Measurements from ENCODE around the gene CCDC190.
"Not testable (repeated sequence)": the region's sequence is repeated elsewhere in the genome, so short reads cannot be mapped to it uniquely, and the experiment has no call there.

Gene CCDC190

DNA sequence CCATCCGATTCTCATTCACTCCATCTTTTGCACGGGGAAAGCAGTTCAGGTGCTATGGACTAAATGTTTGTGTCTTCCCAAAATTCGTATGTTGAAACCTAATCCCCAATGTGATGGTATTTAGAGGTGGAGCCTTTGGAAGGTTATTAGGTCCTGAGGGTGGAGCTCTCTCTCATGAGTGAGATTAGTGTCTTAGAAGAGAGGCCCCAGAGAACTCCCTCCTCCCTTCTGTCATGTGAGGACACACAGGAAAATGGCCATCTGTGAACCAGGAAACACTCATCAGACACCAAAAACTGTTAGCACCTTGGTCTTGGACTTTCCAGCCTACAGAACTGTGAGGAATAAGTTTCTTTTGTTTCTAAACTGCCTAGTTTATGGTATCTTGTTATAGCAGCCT, 15.8 kb upstream of the CCDC190 start:
- no peak for DNase-seq

DNA sequence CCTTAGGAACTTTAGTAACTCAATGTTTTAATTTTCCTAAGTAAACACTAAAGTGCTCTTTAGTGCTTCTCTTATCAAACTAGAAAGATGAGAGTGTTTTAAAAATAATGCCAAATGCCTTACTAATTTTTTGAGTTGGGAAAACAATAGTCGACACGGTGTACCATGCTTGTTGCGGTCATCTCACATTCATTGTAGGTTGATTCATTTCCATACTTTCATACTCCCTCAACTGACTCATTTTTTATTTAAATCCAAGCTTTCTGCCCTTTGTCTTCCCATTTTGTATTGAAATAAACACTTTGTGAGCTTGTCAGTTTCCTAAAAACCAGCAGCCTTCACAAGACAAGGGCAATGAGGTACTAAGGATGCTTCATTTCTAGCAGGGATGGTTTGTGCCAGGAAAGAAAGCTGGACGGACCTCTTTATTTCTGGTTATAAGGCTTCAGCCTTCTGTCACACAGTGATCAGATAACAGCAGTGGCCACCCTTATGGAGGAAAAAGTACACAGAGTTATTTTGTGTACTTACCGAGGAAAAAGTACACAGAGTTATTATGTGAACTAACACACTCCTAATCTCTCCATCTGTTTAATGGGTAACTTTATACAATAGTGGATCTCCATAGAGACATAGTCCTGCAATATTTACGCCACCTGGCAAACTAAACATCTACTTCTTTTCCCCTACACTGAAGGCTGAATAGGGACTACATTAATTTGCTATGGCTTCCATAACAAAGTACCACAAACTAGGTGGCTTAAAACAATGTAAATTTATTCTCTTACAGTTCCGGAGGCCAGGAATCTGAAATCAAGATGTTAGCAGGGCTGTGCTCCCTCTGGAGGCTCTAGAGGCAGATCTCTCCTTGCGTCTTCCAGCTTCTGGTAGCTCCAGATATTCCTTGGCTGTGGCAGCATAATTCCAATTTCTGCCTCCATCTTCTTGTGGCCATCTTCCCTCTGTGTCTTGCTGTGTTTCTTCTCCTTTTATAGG, 13.0 kb upstream of the CCDC190 start:
- DNase-seq, result no peak

DNA sequence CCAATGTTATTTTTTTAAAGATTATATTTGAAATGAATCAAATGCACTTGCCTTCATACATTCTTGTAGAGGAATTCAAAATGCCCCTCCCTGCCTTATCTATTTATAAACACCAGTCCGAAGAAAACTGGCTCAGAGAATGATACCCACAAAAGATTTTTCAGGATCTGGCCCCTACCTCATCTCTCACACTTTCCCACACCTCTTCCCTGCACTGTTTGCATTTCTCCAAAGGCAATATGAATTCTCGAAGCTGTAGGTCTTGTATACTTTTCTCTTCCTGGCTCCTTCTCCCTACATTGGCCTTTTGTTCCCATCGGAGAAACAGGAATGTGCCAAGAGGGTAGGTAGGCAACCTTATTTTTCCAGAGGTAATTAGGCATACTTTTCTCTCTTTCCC, 12.0 kb upstream of the CCDC190 start:
- no peak for DNase-seq

DNA sequence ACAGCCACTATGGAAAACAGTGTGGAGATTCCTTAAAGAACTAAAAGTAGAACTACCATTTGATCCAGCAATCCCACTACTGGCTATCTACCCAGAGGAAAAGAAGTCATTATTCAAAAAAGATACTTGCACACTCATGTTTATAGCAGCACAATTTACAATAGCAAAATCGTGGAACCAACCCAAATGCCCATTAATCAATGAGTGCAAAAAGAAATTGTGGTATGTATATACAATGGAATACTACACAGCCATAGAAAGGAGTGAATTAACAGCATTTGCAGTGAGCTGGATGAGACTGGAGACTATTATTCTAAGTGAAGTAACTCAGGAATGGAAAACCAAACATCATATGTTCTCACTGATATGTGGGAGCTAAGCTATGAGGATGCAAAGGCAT, 10.4 kb upstream of the CCDC190 start:
- not testable (repeated sequence) for DNase-seq

DNA sequence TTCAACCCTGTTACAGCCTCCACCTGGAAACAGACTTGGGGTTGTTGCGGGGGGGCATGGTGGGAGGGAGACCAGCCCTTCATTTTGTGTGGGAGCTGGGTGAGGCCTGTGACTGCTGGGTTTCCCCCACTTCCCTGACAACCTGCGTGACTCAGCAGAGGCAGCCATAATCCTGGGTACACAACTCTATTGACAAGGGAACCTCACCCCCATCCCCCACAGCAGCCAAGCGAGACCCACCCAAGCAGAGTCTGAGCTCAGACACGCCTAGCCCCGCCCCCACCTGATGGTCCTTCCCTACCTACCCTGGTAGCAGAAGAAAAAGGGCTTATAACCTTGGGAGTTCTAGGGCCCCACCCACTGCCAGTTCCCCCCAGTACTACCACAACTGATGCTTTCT, 8.0 kb upstream of the CCDC190 start:
- no peak for DNase-seq

DNA sequence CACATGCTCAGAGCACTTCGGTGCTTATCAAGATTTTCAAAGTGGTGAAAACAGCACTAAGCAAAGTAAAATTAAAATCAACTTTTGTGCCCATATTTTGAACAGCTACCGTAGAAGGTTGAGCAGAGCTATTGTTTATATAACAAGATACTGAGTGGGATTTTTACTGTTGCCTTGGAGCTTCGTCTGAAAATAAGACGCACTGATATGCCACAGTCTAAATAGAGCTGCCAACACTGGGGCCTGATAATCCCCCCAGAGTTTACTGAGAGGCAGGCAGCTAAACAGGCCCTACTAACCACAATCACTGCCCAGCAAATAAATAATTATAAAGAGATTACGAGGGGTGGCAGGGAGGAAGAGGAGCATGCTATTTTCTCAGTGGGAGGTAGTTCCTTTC, 650 bp upstream of the CCDC190 start:
- DNase-seq, result no peak

DNA sequence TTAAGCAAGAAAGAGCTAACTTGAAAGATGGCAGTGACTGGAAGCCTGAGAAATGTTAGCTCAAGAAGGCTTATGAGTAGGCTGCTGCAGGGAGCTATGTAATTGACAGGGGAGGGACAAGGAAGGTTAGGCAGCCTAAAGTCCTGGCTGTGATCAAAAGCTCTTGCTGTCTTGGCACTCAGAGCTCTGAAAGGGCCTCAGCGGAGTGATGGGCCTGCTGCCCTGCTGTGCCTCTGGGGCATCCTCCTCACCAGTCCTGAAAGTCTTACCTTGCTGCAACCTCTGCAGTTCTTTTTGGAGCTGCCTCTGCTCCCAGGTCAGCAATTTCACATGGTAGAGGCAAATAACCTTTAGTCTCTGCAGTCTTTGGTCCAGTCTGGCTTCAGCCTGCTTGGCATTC, 1.8 kb downstream of the CCDC190 start:
- no peak for DNase-seq

DNA sequence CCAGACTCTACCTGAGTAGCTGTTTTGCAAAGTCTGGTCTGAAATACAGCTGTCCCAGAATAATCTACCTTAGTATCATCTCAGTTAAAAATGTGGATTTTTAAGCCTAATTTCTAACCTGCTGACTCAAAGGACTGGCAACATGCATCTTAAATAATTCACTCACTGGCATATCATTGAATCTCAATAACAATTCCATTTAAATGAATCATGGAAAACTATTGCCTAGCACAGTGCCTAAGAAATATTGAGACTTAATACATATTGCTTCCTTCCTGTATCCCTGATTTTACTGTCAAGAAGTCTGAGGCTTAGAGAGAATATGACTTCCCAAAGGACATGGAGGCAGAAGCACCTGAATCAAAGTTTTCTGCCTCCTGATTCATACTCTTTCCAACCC, 3.1 kb downstream of the CCDC190 start:
- DNase-seq, result no peak

DNA sequence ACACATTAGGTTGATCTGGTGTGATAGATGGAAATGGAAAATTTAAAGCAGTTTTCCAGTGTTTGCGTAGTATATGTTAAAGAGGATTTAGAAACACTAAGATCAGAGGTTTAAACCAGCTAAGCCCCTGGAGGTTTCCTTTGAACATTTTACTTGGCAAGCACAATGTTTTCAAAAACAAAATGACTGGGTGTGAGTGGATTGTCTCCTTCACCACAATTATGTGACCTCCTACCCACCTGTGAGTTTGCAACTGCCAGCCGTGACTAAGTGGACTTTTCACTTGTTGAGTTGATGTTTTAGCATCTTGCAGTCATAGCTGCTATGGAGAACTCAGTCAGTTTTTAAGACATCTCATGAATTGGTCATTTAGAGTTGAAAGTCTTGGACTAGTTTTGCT, 4.7 kb downstream of the CCDC190 start:
- peak; percentile 9 for DNase-seq

DNA sequence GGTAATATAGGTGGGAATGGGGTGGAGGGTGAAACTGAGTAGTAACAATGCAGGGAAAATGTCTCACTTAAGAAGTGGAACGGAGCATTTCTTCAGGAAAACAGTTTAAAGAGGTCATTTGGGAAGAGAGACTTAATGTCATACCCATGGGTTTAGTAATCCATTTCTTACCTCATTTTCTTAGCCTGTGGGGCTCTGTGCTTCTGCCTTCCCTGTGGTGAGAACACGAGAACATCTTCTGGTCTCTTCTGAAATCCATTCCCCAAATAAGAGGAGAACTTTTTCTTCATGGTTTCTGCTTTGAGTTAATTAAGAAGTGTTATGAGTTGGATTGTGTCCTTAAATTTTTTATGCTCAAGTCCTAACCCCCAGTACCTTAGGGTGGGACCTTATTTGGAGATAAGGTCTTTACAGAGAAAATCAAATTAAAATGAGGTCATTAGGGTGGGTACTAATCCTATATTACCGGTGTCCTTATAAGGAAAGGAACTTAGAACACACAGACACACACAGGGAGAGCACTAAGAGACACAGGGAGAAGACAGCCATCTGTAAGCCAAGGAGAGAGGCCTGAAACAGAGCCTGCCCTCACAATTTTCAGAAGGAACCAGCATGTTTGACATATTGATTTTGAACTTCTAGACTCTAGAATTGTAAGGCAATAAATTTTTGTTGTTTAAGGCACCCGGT, 5.4 kb downstream of the CCDC190 start:
- no peak for DNase-seq

DNA sequence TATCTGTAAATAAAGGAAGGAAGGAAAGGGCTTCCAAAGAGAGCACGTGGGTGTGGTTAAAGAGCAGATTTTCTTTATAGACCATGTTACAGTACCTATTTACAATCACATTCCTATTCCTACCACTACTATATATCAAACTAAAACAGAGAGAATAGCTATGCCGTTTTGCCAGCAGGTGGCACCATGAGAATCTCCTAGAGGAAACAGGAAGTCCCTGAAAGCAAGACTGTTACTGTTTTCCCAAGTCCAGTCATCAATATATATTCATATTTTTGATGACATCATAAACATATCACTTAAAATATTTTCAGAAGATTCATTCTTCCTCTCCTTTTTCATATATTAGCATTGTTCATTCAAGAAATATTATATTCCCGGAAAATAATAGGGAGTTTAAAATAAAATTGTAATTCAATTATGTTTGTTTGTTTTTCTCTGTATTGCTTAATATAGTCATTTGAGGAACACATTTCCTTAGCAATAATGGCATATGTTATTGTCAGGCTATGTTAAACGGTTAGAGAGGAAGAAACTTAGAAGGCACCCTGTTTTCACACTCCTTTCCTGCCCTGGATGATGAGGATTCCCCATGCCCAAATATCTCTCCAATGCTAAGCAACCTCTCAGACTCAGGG, 6.6 kb downstream of the CCDC190 start:
- peak; percentile 76 for DNase-seq

DNA sequence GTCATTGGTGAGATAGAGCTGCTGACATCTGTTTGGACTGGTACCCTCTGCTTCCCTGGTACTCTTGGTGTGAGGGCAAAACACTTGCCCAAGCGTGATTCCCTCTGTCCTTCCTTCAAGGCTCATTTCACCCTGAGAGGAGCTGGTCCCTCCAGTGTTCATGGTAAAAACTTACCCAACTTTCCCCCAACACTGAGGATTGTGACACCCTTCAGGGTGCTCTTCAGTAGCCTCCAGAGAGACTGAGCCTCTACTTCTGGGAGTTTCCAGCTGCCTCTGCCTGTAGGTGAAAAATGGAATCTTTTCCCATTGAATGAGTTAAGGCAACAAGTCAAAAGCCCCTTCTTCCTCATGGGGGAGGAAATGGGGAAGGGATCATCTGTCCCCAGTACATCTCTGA, 9.6 kb downstream of the CCDC190 start:
- no peak for DNase-seq

DNA sequence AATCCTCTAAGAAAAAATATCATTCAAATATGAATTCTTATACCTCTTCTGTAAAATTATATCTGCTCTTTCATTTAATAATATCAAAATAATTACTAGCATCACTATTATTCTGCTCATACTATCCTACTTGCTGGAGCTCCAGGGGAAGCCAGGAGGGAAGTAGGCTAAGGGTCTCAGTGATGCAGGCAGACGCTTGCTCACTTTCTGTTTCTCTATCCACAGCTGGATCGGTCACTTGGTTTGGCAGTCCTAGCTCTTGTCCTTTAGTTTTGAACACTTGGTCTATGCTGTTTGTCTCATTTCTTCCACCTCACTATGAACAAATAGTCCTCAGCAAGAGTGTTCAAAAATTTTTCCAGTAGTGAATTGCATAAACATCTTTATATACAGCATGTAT, 11.3 kb downstream of the CCDC190 start:
- no peak for DNase-seq

DNA sequence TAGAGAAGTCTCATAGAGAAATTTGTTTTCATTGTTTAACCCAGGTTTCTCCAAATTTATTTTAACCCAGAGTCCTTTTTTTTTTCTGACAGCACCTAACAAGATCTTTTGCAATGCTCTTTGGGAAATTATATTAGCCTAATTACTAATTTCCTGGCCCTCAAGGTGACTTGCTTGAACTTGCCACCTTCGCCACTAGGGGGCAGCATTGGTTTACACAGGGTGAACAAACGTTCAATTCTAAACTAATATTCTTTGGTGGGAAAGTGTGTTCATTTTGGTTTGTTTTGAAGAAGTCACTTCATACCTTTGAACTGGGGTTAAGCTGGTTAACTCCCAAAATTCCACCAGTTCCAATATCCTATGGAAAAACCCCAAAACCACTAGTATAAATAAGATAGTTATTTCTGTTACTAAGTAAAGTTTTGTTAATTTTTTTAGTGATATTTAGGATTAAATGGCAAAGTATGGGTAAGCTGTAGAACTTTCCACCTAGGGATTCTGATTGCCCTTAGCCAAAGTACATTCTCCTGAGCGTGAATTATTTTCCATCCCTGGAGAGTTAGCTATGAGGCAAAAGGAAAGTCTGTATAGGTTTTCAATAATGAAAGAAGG, 13.0 kb downstream of the CCDC190 start:
- DNase-seq, result peak; percentile 62

DNA sequence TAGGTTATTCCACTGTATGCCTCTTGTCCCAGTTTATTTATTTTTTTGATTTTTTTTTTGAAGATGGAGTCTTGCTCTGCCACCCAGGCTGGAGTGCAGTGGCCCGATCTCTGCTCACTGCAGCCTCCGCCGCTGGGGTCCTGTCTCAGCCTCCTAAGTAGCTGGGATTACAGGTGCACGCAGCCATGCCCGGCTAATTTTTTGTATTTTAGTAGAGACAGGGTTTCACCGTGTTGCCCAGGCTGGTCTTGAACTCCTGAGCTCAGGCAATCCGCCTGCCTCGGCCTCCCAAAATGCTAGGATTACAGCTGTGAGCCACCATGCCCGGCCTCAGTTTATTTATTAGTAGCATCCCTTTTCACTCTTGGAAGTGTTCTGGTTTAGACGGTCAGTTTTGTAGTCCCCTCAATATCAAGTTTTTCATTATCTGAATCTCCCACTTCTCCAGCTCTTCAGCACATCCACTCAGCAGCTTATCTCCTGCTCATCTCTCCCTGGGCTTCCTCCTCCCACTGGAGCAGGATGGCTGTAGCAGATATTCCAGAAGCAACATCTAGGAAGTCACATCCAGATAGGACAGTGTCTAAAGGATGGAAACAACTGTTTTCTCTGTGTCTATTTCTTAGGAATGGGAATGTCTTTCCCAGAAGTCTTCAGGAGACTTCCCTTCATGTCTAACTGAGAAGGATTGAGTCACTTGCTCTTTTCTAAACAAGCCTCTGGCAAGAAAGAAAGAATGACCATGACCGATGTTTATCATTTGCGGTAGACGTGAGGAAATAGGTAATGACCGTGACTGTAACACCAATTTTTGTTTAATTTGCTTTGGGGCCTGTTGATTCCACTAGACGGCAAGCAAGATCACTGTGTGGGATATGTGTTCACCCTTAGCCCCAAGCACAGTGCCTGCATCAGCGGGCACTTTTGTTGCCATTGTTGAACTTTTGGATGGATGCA, 14.4 kb downstream of the CCDC190 start:
- DNase-seq, result no peak

DNA sequence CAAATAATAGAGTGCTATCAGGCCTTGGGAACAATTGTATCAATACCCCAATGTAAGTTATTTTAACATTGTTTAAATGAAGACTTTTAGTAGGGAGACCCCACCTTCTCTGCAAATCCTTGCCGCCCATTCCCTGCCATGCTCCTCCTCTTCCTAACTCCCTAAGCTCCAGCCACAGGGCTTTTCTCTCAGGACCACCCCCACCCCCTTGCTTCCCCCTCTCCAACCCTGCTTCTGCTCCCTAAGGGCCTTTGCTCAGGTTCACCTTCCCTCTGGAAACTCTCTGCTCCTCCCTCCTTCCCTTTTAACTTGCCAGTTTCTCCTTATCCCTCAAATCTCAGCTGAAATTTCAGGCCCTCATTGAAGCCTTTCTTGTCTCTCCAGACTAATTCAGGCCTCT, 16.8 kb downstream of the CCDC190 start:
- DNase-seq, result no peak

DNA sequence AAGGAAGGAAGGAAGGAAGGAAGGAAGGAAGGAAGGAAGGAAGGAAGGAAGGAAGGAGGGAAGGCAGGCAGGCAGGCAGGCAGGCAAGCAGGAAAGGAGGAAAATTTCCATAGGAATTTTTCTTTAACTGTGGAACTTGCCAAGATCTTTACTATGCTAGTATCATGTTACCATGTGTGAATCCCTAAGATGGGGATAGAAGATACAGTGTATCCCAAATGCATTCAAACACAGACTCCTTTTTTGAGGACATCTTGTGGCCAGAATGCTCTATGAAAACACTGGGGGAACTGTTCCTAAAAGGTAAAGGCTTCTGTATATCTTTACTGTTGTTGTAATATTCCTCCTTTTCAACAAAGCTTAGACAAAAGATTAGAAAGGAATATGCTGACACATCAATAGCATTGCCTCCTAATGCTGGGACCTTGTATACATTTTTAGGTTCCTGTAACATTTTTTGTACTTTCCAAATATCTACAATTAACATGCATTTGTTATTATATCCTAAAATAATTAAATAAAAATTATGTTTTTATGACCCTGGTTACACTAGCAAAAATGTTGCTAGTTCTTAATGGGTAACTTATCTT, 20.6 kb downstream of the CCDC190 start:
- no peak for DNase-seq

DNA sequence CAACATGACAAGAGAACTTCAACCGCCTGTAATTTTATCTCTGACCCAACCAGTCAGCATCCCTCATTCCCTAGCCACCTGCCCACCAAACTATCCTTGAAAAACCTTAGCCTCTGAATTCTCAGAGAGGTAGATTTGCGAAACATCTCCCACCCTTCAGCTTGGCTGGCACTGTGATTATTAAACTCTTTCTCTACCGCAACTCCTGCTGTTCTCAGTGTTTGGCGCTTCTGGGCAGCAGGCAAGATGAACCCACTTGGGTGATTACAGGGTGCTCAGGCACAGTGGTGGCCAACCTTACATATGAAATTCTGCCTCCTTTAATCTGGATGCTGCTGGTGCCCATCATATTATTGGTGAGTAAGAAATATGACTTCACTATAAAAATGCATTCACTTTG, 22.1 kb downstream of the CCDC190 start:
- no peak for DNase-seq

DNA sequence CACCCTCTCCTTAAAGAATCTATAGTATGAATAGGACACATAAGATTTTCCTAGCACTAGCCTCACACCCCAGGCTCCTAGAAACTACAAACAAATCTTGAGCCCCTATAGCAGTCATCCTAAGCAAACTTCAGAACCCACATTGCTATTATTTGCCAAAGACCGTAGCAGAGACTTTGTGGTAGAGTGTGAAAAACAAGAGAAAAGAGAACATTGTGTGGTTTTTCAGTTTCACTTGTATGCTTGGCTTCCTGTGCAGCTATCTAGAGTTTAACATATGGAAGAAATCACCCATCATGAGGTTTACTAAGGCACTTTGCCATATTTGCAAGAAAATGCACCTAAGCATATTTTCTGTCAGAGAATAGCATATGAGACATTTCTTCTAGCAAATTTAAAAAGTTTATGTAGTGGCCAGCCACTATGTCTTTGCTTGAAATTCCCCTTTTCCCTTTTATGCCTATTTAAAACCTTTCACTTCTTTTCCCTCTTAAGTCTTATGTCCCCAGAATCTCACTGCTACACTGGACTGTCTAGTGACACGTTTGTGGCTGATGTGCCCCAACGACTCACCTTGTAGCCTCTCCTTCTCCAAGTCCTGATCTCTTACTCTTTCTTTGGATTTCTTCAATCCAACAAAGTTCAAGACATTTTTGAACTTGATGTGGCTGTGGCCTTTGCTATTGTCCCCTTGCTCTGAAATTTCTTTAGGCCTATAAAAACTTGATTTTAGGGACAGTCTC, 25.6 kb downstream of the CCDC190 start:
- DNase-seq, result no peak

DNA sequence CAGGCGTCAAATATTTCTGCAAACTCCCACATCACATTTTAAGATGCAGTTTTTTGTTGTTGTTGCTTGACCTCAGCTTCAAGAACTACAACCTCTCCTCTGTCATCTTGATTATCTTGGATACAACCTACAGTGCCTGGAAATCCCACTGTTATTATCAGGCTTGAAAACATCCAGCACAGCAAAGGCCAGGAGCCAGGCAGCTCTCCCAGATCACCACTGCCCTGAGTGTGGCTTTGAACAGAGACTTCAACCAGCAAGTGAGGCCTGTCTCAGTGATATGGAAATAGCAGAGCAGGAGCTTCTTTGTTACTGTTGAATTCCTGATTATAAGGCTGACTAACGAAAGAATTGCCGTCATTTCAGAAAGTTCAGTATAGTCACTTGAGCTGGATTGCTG, 28.5 kb downstream of the CCDC190 start:
- no peak for DNase-seq

DNA sequence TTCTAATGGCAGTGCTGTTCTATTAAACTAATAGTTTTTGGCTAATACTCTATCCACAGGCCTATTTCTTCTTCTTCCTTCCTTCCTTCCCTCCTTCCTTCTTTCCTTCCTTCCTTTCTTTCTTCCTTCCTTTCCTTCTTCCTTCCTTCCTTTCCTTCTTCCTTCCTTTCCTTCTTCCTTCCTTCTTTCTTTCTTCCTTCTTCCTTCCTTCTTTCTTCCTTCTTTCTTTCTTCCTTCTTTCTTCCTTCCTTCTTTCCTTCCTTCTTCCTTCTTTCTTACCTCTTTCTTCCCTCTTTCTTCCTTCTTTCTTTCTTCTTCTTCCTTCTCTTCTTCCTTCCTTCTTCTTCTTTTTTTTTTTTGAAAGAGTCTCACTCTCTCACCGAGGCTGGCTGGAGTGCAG, 31.7 kb downstream of the CCDC190 start:
- DNase-seq, result no peak

Measured in NCI-H2227 treated with DMSO at 0.1 percent for 48 hours (cell line).